Measurements from ENCODE around the gene ZNF358. TPM values are rescaled to one million over a fixed set of nuclear protein-coding genes. Genes with fewer than 3 reads are reported as not detected.
A peak's percentile ranks its signal among the peaks of the same experiment; 100 is the strongest.

Gene ZNF358
- total and polyA plus RNA-seq, 2 of the 13 experiments (the other 11 are each of a cell fraction or from before 2014, with no cell fraction given) = 9.1 to 37.0 TPM

DNA sequence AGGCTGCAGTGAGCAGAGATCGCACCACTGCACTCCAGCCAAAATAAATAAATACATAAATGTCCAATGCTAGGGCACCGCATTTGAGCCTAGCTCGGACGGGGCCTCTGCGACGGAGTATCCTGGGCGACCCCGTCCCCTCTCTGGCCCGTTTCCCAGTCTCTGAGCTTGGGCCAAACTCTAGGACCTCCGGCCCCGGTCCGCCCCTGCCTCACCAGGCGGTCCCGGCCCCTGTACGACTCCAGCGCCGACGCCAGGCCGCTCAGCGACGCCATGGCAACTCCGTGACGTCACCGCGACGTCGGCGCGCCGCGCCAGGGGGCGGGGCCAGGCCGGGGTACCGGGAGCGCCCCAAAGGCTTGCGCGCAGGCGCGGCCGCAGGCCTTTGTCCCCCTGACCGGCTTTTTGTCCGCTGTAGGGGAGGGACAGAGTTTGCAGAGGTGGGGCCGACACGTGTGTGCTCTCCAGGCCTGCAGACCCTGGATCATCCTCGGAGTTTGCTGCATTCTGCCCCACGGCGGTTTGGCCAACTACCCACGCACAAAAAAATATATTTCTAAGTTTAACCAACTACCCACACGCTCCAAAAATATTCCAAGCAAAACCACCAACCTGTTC lies 27.1 kb upstream of the ZNF358 start, which contains the start of gene PEX11G (continued):
- TF ChIP-seq, protein P1, sequence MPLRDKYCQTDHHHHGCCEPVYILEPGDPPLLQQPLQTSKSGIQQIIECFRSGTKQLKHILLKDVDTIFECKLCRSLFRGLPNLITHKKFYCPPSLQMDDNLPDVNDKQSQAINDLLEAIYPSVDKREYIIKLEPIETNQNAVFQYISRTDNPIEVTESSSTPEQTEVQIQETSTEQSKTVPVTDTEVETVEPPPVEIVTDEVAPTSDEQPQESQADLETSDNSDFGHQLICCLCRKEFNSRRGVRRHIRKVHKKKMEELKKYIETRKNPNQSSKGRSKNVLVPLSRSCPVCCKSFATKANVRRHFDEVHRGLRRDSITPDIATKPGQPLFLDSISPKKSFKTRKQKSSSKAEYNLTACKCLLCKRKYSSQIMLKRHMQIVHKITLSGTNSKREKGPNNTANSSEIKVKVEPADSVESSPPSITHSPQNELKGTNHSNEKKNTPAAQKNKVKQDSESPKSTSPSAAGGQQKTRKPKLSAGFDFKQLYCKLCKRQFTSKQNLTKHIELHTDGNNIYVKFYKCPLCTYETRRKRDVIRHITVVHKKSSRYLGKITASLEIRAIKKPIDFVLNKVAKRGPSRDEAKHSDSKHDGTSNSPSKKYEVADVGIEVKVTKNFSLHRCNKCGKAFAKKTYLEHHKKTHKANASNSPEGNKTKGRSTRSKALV (CRISPR knock-in tag; IDR thresholded peaks at IDR 0.05) = no peak
- peak; percentile 83 for TF ChIP-seq HOXA3 (CRISPR knock-in tag; IDR thresholded peaks at IDR 0.05)
- TF ChIP-seq HNF1B (CRISPR knock-in tag; IDR thresholded peaks at IDR 0.05) = no peak
- no peak for TF ChIP-seq ZNF547 (CRISPR knock-in tag; IDR thresholded peaks at IDR 0.05)
- no peak for TF ChIP-seq FOXA1 (IDR thresholded peaks at IDR 0.05)
- TF ChIP-seq FOXA1 (CRISPR knock-in tag; IDR thresholded peaks at IDR 0.05) = no peak
- TF ChIP-seq, protein P2, sequence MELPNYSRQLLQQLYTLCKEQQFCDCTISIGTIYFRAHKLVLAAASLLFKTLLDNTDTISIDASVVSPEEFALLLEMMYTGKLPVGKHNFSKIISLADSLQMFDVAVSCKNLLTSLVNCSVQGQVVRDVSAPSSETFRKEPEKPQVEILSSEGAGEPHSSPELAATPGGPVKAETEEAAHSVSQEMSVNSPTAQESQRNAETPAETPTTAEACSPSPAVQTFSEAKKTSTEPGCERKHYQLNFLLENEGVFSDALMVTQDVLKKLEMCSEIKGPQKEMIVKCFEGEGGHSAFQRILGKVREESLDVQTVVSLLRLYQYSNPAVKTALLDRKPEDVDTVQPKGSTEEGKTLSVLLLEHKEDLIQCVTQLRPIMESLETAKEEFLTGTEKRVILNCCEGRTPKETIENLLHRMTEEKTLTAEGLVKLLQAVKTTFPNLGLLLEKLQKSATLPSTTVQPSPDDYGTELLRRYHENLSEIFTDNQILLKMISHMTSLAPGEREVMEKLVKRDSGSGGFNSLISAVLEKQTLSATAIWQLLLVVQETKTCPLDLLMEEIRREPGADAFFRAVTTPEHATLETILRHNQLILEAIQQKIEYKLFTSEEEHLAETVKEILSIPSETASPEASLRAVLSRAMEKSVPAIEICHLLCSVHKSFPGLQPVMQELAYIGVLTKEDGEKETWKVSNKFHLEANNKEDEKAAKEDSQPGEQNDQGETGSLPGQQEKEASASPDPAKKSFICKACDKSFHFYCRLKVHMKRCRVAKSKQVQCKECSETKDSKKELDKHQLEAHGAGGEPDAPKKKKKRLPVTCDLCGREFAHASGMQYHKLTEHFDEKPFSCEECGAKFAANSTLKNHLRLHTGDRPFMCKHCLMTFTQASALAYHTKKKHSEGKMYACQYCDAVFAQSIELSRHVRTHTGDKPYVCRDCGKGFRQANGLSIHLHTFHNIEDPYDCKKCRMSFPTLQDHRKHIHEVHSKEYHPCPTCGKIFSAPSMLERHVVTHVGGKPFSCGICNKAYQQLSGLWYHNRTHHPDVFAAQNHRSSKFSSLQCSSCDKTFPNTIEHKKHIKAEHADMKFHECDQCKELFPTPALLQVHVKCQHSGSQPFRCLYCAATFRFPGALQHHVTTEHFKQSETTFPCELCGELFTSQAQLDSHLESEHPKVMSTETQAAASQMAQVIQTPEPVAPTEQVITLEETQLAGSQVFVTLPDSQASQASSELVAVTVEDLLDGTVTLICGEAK (IDR thresholded peaks at IDR 0.05) = no peak
- TF ChIP-seq, protein P2 (CRISPR knock-in tag; IDR thresholded peaks at IDR 0.05) = no peak
- TF ChIP-seq ZNF333 (CRISPR knock-in tag; IDR thresholded peaks at IDR 0.05; ENCODE audit: borderline replicate concordance) = no peak
- TF ChIP-seq HBP1 (CRISPR knock-in tag; IDR thresholded peaks at IDR 0.05; ENCODE audit: low read depth) = no peak

Data from HepG2 (cell line).